ENCODE results near the gene BRD8. TPM values are rescaled to one million over a fixed set of nuclear protein-coding genes. Genes with fewer than 3 reads are reported as not detected.

The BRD8 gene, protein sequence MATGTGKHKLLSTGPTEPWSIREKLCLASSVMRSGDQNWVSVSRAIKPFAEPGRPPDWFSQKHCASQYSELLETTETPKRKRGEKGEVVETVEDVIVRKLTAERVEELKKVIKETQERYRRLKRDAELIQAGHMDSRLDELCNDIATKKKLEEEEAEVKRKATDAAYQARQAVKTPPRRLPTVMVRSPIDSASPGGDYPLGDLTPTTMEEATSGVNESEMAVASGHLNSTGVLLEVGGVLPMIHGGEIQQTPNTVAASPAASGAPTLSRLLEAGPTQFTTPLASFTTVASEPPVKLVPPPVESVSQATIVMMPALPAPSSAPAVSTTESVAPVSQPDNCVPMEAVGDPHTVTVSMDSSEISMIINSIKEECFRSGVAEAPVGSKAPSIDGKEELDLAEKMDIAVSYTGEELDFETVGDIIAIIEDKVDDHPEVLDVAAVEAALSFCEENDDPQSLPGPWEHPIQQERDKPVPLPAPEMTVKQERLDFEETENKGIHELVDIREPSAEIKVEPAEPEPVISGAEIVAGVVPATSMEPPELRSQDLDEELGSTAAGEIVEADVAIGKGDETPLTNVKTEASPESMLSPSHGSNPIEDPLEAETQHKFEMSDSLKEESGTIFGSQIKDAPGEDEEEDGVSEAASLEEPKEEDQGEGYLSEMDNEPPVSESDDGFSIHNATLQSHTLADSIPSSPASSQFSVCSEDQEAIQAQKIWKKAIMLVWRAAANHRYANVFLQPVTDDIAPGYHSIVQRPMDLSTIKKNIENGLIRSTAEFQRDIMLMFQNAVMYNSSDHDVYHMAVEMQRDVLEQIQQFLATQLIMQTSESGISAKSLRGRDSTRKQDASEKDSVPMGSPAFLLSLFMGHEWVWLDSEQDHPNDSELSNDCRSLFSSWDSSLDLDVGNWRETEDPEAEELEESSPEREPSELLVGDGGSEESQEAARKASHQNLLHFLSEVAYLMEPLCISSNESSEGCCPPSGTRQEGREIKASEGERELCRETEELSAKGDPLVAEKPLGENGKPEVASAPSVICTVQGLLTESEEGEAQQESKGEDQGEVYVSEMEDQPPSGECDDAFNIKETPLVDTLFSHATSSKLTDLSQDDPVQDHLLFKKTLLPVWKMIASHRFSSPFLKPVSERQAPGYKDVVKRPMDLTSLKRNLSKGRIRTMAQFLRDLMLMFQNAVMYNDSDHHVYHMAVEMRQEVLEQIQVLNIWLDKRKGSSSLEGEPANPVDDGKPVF
- total RNA-seq (ENCODE audit: low replicate concordance): 77.8 and 138 TPM in 2 replicates
- long read RNA-seq, transcript BRD8-201 (22 exons, 3,198 nt): minor isoform, 16 of 151 reads
- long read RNA-seq, transcript BRD8-205 (20 exons, 2,912 nt): minor isoform, 5 of 151 reads
- long read RNA-seq, transcript BRD8-203 (21 exons, 2,982 nt): major isoform, 17 of 151 reads
- long read RNA-seq, partial matches to known transcripts: 52 of 151 reads
- long read RNA-seq, other reads (novel, unspliced or antisense): 57 of 151 reads

DNA sequence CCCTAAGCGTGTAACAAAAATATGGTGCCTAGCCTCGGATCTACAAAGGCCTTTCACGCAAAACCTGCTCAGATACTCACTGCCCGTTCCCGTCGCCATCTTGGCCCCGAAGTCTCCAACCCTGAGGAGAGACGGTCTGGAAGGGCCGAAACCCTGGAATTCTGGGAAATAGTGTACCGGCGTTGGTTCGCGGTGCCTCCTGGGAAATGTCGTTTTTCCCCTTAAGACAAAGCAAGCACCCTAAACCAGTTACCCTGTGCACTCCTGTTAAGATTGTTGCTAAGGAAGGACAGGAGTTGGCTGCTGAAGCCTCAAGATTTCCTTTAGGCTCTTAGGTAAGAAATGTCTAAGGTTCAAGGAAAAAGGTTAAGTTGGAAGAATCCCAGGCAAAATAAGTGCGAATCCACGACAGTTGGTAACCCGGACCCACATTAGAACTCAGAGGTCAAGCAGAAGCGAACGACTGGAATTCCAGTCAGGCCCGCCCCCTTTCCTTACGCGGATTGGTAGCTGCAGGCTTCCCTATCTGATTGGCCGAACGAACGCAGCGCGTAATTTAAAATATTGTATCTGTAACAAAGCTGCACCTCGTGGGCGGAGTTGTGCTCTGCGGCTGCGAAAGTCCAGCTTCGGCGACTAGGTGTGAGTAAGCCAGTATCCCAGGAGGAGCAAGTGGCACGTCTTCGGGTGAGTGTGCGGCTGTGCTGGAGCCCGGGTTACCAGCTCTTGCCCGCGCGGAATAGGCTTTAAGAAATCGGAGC is at the start of gene BRD8, which contains the start of gene KIF20A:
Gene BRD8, minus strand, starts transcription at position 115 of the 761 bp plus-strand sequence. Its CDS starts 16 bp downstream, at position 99.
Gene KIF20A, plus strand, starts transcription at position 597 of the 761 bp plus-strand sequence. CDS start 569 bp downstream, outside the sequence.
- peaks cover 9% of the 10 kb centered on the region for H3K36me3 Mint-ChIP-seq
- TF ChIP-seq, protein P1, sequence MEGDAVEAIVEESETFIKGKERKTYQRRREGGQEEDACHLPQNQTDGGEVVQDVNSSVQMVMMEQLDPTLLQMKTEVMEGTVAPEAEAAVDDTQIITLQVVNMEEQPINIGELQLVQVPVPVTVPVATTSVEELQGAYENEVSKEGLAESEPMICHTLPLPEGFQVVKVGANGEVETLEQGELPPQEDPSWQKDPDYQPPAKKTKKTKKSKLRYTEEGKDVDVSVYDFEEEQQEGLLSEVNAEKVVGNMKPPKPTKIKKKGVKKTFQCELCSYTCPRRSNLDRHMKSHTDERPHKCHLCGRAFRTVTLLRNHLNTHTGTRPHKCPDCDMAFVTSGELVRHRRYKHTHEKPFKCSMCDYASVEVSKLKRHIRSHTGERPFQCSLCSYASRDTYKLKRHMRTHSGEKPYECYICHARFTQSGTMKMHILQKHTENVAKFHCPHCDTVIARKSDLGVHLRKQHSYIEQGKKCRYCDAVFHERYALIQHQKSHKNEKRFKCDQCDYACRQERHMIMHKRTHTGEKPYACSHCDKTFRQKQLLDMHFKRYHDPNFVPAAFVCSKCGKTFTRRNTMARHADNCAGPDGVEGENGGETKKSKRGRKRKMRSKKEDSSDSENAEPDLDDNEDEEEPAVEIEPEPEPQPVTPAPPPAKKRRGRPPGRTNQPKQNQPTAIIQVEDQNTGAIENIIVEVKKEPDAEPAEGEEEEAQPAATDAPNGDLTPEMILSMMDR (conservative IDR thresholded peaks at IDR 0.05): no peak

DNA sequence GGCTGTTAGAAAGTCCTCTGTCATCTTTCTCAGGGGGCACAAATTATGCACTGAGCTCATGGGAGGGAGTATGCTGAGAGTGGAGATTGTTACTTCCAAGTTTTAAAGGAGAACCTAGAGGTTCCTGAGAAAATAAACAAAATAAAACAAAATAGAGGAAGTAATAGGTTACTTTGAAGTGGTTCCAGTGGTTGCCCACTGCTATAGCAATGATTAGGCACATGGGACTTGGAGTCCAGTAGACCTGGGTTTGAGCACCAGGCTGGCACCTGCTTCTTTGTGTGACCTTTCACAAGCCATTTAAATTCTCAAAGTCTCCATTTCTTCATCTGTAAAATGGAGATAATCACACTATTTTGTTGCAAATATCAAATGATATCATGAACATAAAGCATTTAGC is 48.5 kb upstream of the BRD8 start:
- Mint-ChIP-seq H3K27ac (no peak overlapping the region), H3K4me1 (ENCODE audit: unreplicated experiment) (peaks cover 11% of the 10 kb centered on the region), H3K9me3 (no peaks in the 10 kb centered on the region), H3K4me3 (no peak overlapping the region), H3K27me3 (peaks cover 4% of the 10 kb centered on the region), H3K36me3 (no peaks in the 10 kb centered on the region)
- DNase-seq (ENCODE audit: extremely low spot score, unreplicated experiment): no peak
- TF ChIP-seq, protein P1 (conservative IDR thresholded peaks at IDR 0.05): no peak

More for the DNA sequence above, at the start of gene BRD8, which contains the start of gene KIF20A:
- H3K4me1 Mint-ChIP-seq (ENCODE audit: unreplicated experiment): peaks cover 13% of the 10 kb centered on the region
- no peak within 1 kb of the TSS for H3K27ac Mint-ChIP-seq
- no peak within 1 kb of the TSS for H3K4me3 Mint-ChIP-seq
- no peaks in the 10 kb centered on the region for H3K27me3 Mint-ChIP-seq
- H3K9me3 Mint-ChIP-seq: no peaks in the 10 kb centered on the region
- peak; percentile 90 for DNase-seq (ENCODE audit: extremely low spot score, unreplicated experiment)

DNA sequence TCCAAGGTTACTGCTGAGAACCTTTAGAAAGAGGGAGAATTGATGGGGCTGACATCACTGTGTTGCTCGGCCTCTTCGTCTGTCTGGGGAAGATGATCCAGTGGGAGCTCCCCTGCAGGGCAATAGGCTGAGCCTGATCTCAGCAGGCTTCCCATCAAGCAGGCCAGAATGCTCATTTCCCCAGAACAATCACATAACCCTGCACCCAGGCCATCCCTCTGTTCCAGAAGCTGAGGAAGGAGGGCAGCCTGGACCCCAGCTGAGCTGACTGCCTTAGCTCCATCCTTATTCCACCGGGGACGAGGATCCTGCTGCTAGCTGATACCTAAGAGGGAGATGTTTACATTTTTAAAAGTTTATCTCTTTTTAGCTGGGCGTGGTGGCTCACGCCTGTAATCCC is 46.3 kb upstream of the BRD8 start:
- no peak for DNase-seq (ENCODE audit: extremely low spot score, unreplicated experiment)
- Mint-ChIP-seq H3K9me3 (no peaks in the 10 kb centered on the region), H3K27ac (no peak overlapping the region), H3K4me3 (no peak overlapping the region), H3K4me1 (ENCODE audit: unreplicated experiment) (peaks cover 5% of the 10 kb centered on the region), H3K36me3 (no peaks in the 10 kb centered on the region), H3K27me3 (peaks cover 4% of the 10 kb centered on the region)
- TF ChIP-seq, protein P1 (conservative IDR thresholded peaks at IDR 0.05): no peak

DNA sequence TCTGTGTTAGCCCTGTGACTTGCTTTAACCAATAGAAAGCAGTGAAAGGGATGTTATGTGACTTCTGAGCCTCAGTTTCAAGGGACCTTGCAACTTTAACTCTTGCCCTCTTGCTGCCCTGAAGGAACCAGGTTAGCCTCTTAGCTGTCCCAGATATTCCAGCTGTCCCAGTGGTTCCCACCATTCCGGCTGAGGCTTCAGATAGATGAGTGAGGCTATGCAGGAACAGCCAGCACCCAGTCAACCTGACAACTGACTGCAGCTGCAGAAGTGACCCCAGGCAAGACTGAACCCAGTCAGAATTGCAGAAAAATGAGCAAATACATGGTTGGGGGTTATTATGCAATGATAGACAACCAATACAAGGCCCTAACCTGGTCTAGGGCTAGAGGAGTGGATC is 45.1 kb upstream of the BRD8 start:
- Mint-ChIP-seq H3K27me3 (peaks cover 4% of the 10 kb centered on the region), H3K4me1 (ENCODE audit: unreplicated experiment) (peaks cover 5% of the 10 kb centered on the region), H3K27ac (no peak overlapping the region), H3K36me3 (no peaks in the 10 kb centered on the region), H3K4me3 (no peak overlapping the region), H3K9me3 (no peaks in the 10 kb centered on the region)
- TF ChIP-seq, protein P1 (conservative IDR thresholded peaks at IDR 0.05): no peak
- DNase-seq (ENCODE audit: extremely low spot score, unreplicated experiment): no peak
